HL-60/S4 treated with retinoic acid at 250 ng/mL for 4 days and 3 days (cell line): Measurements from ENCODE around the gene FCMR.

ENCODE experiments used
- in situ Hi-C: fragments of 300-500 bp; cut with MboI; formaldehyde crosslinking; loops from 2 replicates; pipeline ENCODE4 v1.7.0; 2022; ENCODE audit warnings: low sequenced_read_pairs

The FCMR gene

GRCh38 chr1:206951318-206952100, 29.8 kb upstream of the FCMR start:
- in situ Hi-C loops = no loop called here

DNA sequence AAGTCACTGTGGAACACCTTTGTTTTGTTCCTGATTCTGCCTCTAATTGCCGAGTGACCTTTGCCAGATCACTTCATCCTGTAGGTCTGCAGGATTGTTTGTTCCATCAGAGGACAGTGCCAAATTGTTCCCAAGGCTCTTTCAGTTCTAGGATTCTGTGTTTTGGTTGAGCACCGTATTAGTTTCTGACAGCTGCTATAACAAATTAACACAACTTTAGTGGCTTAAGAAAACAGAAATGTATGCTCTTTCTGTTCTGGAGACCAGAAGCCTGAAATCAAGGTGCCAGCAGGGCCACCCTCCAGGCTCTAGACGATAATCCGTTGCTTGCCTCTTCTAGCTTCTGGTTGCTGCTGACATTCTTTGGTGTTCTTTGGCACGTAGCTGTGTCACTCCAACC, 27.9 kb upstream of the FCMR start:
- in situ Hi-C loops = no loop called here

GRCh38 chr1:206949208-206949607, 27.5 kb upstream of the FCMR start:
- in situ Hi-C loops = no loop called here

DNA sequence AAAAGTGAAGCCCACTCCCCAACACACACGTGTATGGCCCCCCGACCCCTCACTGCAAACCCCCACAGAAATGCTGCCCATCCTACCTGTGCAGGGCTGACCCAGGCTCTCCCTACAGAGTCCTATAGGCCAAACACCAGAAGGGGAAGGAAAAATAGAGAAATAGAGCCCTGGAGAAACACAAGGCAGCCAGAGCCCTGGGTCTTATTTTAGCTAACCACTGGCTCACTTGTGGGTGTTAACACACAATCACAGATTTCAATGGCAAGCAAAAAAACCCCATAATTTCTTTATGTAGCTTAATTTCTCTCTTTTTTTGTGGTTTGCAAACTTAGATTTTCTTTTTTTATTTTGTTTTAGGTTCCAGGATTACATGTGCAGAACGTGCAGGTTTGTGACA, 25.5 kb upstream of the FCMR start:
- in situ Hi-C loops = no loop called here

DNA sequence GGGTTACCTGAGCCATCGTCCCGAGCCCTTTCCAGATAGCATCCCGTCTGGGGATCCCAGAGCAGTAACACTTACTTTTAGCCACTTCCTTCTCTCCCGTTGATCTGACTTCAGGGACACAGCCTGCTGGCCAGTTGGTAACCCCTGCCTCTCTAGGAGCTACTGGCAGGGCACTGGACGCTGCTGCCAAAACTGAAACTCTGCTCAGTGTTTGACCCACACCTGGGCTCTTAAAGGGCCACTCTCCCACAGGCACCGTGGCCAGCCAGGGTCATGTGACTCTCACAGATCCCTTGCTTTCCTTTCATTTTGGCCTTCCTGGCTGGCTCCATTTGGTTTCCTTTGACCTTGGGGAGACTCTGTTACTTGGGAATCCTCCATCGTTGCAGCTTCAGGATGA, 24.5 kb upstream of the FCMR start, which contains the start of gene PIGR:
Gene PIGR, minus strand, starts transcription at position 206 of the 400 bp plus-strand sequence. CDS start 5,935 bp downstream, outside the sequence.
- in situ Hi-C loops = no loop called here

DNA sequence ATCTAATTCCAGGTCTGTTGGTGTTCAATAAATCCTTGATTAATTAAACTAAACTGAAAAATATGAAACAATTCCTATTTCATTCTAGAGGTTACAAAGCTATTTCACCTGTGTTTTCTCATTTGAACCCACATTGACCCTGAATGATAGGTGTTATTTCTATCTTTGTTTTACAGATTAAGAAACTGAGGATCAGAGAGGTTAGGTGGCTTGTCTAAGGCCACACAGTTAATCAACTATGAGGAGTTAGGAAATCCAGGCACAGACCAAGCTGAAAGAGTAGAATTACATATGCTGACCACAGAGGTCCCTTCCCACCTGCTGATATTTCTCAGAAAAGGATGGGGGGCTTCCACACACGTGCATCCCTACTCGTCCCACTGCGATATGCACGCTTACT, 24.0 kb upstream of the FCMR start:
- in situ Hi-C loops = no loop called here

DNA sequence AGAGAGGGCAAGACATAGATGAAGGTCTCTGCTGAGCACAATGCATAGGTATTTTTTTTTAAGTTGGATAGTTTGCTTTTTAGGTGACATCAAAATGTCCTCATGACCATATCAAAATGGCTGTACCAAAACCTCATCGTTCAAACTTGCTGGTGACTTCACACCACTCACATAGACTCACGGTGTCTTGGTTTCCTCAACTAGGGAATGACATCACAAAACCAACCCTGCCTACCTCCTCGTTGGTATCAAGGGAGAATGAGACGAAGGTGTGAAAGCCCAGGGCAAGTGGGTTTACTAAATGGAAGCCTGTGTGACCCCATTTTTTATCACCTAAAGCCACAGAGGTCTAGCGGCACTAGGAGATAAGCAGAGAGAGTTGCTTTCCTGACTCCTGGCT, 23.0 kb upstream of the FCMR start:
- in situ Hi-C loops = no loop called here

GRCh38 chr1:206941766-206942418, 20.2 kb upstream of the FCMR start:
- in situ Hi-C loops = no loop called here

- in situ Hi-C loops = no loop called here
Observed at GRCh38 chr1:206940588-206940936, 18.8 kb upstream of the FCMR start.

- in situ Hi-C loops = no loop called here
Observed at GRCh38 chr1:206939841-206940587, 18.3 kb upstream of the FCMR start.

- in situ Hi-C loops = no loop called here
Observed at GRCh38 chr1:206939131-206939530, 17.4 kb upstream of the FCMR start.

DNA sequence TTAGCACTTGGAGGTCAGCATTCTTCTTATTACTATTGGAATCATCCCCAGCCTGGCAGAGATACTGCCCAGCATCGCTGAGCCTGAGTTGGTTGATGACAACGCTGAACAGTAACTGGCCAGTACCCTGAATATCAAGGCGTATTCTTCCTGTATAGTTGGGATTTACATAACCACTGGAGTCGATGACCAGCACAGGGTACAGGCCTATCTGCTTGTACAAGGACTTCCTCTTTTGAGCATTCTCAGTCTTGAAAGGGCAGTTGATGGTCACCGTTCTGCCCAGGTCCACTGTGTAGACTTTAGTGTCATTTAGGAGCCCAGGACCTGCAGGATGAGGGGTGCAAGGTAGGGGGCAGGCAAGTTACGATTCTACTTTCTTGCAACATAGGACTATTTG, 15.7 kb upstream of the FCMR start:
- in situ Hi-C loops = no loop called here

- in situ Hi-C loops = no loop called here
Observed at GRCh38 chr1:206935491-206936067, 13.8 kb upstream of the FCMR start.

DNA sequence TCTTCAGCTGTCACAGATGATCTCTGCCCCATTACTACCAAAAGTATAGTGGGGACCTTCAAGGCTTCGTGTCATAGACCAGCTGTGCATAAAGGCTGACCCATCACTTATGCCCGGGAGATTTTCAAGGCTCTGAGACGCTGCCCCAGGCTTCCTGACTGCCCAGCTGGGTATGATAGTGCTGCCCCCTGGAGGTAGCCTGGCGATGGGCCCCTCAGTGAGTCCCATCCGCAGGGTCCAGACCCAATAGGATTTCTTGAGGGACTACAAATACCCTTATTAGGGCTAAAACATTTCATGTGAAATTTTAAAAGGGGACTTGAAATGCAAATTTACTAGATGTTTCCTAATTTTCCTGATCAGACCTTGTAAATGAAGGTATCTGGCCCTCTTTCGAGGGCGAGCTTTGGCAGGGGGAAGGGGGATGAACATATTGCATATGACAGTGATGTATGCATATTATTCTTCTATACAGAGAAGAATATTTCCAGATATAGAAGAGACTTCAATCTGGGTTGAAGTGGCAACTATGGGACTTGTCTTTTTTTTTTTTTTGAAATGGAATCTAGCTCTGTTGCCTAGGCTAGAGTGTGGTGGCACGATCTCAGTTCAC, 11.7 kb upstream of the FCMR start:
- in situ Hi-C loops = no loop called here

DNA sequence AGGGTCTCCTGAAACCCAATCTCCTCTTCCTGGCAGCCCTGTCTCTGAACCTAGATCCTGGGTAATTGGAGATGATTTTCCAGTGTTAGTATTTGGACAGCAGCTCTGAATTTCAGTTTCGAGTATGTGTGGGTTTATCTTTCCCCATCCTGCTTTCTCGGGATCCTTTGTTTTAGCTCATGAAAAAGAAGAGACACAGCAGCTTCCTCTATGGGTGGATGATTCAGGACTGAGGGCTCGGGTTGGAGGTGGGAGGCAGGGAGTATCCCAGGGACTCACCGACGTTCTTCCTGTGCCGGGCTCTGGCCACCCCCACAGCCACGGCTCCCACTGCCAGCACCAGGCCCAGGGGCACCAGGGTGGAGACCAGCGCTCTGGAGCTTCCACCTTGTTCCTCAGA, 10.4 kb upstream of the FCMR start:
- in situ Hi-C loops = no loop called here

- in situ Hi-C loops = no loop called here
Observed at GRCh38 chr1:206931709-206932108, 10.0 kb upstream of the FCMR start.

GRCh38 chr1:206930210-206930798, 8.6 kb upstream of the FCMR start:
- in situ Hi-C loops = no loop called here

GRCh38 chr1:206929524-206929923, 7.8 kb upstream of the FCMR start:
- in situ Hi-C loops = no loop called here

GRCh38 chr1:206926286-206926685, 4.5 kb upstream of the FCMR start:
- in situ Hi-C loops = no loop called here

- in situ Hi-C loops = no loop called here
Observed at GRCh38 chr1:206925106-206925736, 3.5 kb upstream of the FCMR start.
